Posterior vena cava (tissue), 2 donors: ENCODE results near the gene OR4C13. TPM values are rescaled to one million over a fixed set of nuclear protein-coding genes. Genes with fewer than 3 reads are reported as not detected.
"Not testable (repeated sequence)": the region's sequence is repeated elsewhere in the genome, so short reads cannot be mapped to it uniquely, and the experiment has no call there.

Source experiments
- DNase-seq: peaks from one replicate; pipeline ENCODE4 v3.0.0-alpha.2; 2020; ENCODE audit warnings: low spot score
- intact Hi-C, 2 donors: fragments of 100-400 bp; cut with DNase I; formaldehyde crosslinking; loops; one replicate each; pipeline versions ENCODE4 v1.14.1 to v1.14.2; 2022 to 2023
- long read RNA-seq, 2 donors: library from polyadenylated mRNA; unstranded; transcript quantifications; one replicate each; pipeline ENCODE4 v2.0.0, GENCODE V29; 2020 to 2021
- total RNA-seq, 2 donors: library from RNA; stranded (reverse); fragmentation: NEBNext Ultra II Directional; extraction: Animal tissue kit (Norgen Biotek cat#: 25700); gene quantifications; one replicate each; pipeline ENCODE4 v1.2.1, GENCODE V29; 2021
- donor health status: DM: yes; HTN: yes; CAD: no.
- donor health status: DM: yes; HTN: yes; CAD: no.

Gene OR4C13
- not detected for total RNA-seq
- long read RNA-seq, donor 1 = 0 reads
- long read RNA-seq, donor 2 = 0 reads

DNA sequence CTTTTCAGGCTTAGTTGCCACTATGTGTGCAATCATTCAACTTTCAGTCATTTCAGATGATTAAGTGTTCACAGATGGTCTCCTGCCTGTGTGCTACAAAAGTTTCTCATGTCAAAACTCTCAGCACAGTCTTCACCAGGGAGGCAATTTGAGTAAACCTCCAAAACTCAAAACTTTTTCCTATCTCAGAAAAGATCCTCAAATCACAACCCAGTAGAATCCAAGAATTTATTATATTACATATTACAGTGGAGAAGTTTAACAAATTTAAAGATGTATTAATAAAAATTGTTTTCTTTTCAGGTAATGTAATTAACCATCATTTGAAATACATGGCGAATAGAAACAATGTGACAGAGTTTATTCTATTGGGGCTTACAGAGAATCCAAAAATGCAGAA is at the start of gene OR4C13:
Gene OR4C13 (plus strand): TSS at position 301 of the 400 bp plus-strand sequence. CDS start 32 bp downstream, at position 333.
- DNase-seq = no peak
- intact Hi-C loops = no loop called here

- peak; percentile 63 for DNase-seq
- intact Hi-C loops = not testable (repeated sequence)
Measured at GRCh38 chr11:49911516-49911915, 40.7 kb upstream of the OR4C13 start.

DNA sequence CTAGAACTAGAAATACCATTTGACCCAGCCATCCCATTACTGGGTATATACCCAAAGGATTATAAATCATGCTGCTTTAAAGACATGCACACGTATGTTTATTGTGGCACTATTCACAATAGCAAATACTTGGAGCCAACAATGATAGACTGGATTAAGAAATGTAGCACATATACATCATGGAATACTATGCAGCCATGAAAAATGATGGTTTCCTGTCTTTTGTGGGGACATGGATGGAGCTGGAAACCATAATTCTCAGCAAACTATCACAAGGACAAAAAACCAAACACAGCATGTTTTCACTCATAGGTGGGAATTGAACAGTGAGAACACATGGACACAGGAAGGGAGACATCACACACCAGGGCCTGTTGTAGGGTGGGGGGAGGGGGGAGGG is 3.5 kb upstream of the OR4C13 start:
- DNase-seq, intact Hi-C loops: not testable (repeated sequence)

DNA sequence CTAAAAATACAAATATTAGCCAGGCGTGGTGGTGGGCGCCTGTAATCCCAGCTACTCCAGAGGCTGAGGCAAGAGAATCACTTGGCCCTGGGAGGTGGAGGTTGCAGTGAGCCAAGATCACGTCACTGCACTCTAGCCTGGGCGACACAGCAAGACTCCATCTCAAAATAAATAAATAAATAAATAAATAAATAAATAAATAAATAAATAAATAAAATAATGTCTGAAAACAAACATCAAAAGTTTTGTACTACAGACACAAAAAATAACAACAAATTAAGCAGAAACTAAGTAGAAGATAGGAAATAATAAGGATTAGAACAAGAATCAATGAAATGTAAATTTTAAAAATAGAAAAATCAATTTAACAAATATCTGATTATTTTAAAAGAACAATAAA is 21.2 kb downstream of the OR4C13 start:
- DNase-seq, intact Hi-C loops: not testable (repeated sequence)

- intact Hi-C loops, DNase-seq: not testable (repeated sequence)
Measured at GRCh38 chr11:49982435-49982834, 30.2 kb downstream of the OR4C13 start, which contains the start of gene OR4C12. TSS of gene OR4C12 (minus strand) at chr11:49982535. CDS start at chr11:49982501, 34 bp downstream.

DNA sequence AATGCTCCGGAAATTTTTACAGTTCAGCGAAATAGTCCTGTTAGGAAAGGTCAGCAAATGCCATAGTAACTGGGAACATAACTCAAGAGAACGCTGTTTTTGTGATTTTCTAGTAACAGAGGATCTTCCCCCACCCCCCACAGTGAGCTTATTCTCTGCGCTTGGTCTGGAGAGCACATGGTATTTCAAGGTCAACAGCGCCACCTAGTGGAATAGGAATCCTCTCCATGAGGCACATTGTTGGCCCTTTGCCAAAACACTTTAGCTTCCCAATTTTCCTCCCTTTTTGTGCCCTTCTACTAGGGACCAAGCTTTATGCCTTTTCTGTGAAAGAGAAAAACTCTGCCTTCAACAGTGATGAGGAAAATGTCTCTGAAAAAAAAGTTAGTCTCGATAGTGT is 43.4 kb downstream of the OR4C13 start:
- no peak for DNase-seq
- intact Hi-C loops = no loop called here

Other genes starting within 250 kb of the OR4C13 start
- gene OR4C12, start 30.1 kb downstream of the OR4C13 start, total RNA-seq = not detected
- not detected for gene OR4C45, start 80.5 kb downstream of the OR4C13 start, total RNA-seq